Measurements from ENCODE around the gene ITGB2. TPM values are rescaled to one million over a fixed set of nuclear protein-coding genes. Genes with fewer than 3 reads are reported as not detected.
A peak's percentile ranks its signal among the peaks of the same experiment; 100 is the strongest.

The ITGB2 gene
- total and polyA plus RNA-seq, 7 donors = 2.5 to 11.7 (median 8.3) TPM

DNA sequence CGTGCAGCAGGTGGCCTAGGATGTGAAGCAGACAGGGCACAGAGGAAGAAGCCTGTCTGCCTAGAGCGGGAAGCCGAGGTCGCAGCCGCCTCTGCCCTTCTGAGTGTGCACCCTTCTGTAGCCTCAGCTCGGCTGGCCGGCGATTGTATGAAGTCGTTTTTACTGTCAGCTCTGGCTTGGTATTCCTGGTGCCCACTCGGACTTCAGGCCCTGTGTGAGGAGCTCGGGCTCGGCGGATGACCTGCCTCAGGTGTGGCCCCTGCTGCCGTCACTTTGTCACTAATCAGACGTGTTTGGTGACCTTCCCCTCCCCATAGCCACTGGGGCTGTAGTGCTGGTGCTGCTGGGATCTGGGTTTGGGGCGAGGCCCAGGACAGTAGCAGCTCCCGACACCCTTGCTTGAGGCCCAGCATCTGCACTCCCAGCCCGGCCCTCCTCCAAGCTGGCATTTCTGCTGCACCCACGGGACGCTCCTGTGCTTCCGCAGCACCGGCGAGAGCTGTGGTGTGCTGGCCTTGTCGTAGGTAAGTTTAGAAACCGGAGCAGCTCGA is 37.3 kb upstream of the ITGB2 start:
- Histone ChIP-seq H3K27ac (peak overlapping the region; percentile 44), H3K4me1 (peaks cover 65% of the 10 kb centered on the region), H3K36me3 (ENCODE audit: insufficient read depth in 1 of 2, low read depth in 1 of 2) (peaks cover 0 to 14% of the 10 kb centered on the region in 2 donors), H3K27me3 (ENCODE audit: insufficient read depth in 3 of 3, low read length in 2 of 3) (no peaks in the 10 kb centered on the region), H3K9me3 (no peaks in the 10 kb centered on the region), H3K4me3 (no peak overlapping the region)
- DNase-seq (peak in 1 of 2 donors; percentile 62), ATAC-seq (peak in 1 of 4 donors; percentile 4)
- 66 to 78% (median 67%) methylated on average over 26 of the region's 26 CpGs for WGBS, 3 donors
- intact Hi-C loops (cut with DNase I) = loop anchor here in 1 of 2 donors (5.0 kb wide), 1 partner anchor 74 kb away; no protein-coding TSS in a partner anchor
- TF ChIP-seq, protein P1, sequence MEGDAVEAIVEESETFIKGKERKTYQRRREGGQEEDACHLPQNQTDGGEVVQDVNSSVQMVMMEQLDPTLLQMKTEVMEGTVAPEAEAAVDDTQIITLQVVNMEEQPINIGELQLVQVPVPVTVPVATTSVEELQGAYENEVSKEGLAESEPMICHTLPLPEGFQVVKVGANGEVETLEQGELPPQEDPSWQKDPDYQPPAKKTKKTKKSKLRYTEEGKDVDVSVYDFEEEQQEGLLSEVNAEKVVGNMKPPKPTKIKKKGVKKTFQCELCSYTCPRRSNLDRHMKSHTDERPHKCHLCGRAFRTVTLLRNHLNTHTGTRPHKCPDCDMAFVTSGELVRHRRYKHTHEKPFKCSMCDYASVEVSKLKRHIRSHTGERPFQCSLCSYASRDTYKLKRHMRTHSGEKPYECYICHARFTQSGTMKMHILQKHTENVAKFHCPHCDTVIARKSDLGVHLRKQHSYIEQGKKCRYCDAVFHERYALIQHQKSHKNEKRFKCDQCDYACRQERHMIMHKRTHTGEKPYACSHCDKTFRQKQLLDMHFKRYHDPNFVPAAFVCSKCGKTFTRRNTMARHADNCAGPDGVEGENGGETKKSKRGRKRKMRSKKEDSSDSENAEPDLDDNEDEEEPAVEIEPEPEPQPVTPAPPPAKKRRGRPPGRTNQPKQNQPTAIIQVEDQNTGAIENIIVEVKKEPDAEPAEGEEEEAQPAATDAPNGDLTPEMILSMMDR (IDR thresholded peaks at IDR 0.05) = no peak

DNA sequence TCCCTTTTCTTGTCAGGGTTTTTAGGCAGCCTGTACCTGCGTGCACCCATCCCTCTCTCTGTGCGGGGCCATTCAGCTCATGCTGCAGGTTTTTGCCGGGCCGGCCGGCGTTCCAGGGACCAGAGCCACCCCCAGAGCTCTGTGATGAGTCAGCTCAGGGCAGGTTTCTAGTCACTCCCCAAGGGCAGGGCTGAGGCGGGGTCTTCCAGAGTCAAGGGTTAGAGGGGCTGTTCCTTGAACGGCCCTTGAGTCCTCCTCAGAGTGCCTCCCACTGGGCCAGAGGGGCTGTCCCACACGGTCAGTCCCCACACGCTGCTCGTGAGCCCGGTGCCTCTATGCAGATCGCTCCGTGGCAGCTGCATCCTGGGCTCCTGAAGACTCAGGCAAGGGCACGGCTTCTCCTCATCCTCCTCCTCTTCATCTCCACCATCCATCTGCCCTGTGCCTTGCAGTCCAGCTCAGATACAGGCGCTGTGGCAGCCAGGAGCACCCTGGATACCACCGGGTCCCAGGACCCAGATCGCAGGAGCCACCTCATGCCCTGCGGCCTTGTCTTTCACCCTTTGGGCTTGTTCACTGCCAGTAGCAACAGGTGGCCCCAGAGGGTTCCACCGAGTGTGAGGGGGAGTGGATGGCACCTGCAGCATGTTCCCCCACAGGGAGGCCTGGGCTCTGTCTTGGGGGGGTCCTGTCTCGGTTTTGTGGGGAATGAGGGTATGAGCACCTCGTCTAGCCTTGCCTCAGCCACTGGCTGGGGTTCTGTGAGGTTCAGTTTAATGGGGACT is 36.5 kb upstream of the ITGB2 start:
- intact Hi-C loops (cut with DNase I) = loop anchor here in 1 of 2 donors (5.0 kb wide), 1 partner anchor 75 kb away; no protein-coding TSS in a partner anchor
- ATAC-seq = no peak
- WGBS, 3 donors = 90 to 91% (median 90%) methylated on average over 21 to 22 of the region's 22 CpGs
- H3K9me3 ChIP-seq = no peaks in the 10 kb centered on the region
- peaks cover 65% of the 10 kb centered on the region for H3K4me1 ChIP-seq
- TF ChIP-seq, protein P1 (IDR thresholded peaks at IDR 0.05) = no peak
- no peak overlapping the region for H3K4me3 ChIP-seq
- DNase-seq = peak in 1 of 2 donors; percentile 15
- H3K27ac ChIP-seq = no peak overlapping the region
- peaks cover 0 to 14% of the 10 kb centered on the region in 2 donors for H3K36me3 ChIP-seq (ENCODE audit: insufficient read depth in 1 of 2, low read depth in 1 of 2)
- H3K27me3 ChIP-seq (ENCODE audit: insufficient read depth in 3 of 3, low read length in 2 of 3) = no peaks in the 10 kb centered on the region

DNA sequence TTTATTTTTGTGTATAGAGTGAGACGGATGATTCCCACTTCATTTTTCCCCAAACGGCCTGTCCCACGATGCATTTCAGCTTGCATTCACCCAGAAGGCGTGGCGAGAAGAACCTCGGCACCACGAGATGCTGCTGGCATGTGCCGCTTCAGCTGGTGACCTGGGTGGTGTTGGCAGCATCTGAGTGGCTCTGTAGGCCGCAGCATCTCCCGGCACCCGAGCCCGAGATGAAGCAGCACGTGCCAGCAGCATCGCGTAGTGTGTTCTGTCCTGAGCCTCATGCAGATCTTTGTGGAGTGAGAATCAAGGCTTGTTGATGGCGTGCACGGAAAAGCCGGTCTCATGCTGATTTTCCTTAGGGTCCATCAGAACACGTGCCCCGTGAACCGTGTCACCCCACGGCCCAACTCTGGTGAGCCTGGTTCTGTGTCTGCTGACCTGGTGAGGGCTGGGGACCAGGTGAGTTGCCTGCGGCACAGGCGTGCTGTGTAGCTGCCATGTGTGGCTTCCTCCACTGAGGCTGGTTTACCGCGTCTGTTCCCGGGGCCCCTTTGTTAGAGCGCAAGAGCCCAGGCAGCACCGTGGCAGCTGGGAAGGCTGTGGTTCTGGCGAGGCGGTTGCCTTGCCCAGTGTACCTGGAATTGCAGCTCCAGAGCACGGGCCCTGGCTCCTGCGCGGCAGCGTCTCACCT is 35.8 kb upstream of the ITGB2 start:
- Histone ChIP-seq H3K27ac (no peak overlapping the region), H3K4me3 (no peak overlapping the region), H3K4me1 (peaks cover 68% of the 10 kb centered on the region), H3K36me3 (ENCODE audit: insufficient read depth in 1 of 2, low read depth in 1 of 2) (peaks cover 0 to 14% of the 10 kb centered on the region in 2 donors), H3K9me3 (no peaks in the 10 kb centered on the region), H3K27me3 (ENCODE audit: insufficient read depth in 3 of 3, low read length in 2 of 3) (no peaks in the 10 kb centered on the region)
- WGBS, 3 donors = 92 to 94% (median 93%) methylated on average over 35 of the region's 35 CpGs
- TF ChIP-seq, protein P1 (IDR thresholded peaks at IDR 0.05) = no peak
- ATAC-seq (no peak), DNase-seq (peak; percentile 14 to 53)
- intact Hi-C loops (cut with DNase I) = loop anchor here in 1 of 2 donors (5.0 kb wide), 1 partner anchor 76 kb away; no protein-coding TSS in a partner anchor

DNA sequence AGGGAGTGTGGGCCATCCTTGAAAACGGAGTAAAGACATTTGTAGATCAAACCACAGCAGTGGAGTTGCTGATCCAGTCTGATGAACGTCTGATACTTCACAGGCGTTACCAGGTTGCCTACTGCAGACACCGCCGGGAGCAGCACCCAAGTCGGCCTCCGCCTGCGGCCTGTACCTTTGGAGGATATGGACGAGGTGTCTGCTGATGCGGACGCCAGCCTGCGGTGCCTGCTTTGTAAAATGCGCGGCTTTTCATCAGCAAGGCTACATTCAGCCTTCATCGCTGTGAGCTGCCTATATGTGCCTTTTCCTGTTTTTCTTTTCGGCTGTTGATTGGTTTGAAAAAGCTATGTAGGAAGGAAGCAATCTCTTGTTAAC is 35.1 kb upstream of the ITGB2 start:
- intact Hi-C loops (cut with DNase I) = loop anchor here in 1 of 2 donors (5.0 kb wide), 1 partner anchor 77 kb away; no protein-coding TSS in a partner anchor
- Histone ChIP-seq H3K27ac (no peak overlapping the region), H3K27me3 (ENCODE audit: insufficient read depth in 3 of 3, low read length in 2 of 3) (no peaks in the 10 kb centered on the region), H3K4me3 (no peak overlapping the region), H3K4me1 (peaks cover 73% of the 10 kb centered on the region), H3K9me3 (no peaks in the 10 kb centered on the region), H3K36me3 (ENCODE audit: insufficient read depth in 1 of 2, low read depth in 1 of 2) (peaks cover 0 to 14% of the 10 kb centered on the region in 2 donors)
- 83 to 93% (median 90%) methylated on average over 16 of the region's 16 CpGs for WGBS, 3 donors
- TF ChIP-seq, protein P1 (IDR thresholded peaks at IDR 0.05) = no peak
- peak; percentile 12 to 48 for DNase-seq
- ATAC-seq = no peak
